ENCODE measurements around the gene SYCP3. TPM values are rescaled to one million over a fixed set of nuclear protein-coding genes. Genes with fewer than 3 reads are reported as not detected.

The SYCP3 gene
- polyA plus RNA-seq, 1 experiment: 0.06 TPM

DNA sequence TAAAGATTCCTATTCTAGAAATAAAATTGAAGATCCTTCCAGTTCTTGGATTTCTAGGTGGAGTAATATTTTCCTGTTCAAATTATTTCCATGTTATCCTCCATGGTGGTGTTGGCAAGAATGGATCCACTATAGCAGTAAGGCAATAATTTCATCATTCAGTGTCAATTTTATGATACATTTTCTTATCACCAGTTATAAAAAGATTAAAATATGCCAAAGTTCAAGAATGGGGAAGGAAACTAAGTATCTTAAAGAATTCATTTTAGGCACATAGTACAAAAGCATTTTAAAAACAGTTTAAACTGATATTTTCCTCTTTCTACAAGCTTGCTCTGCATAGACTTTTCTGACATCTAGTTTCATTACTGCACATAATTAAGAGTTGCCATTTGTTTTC, 19.1 kb downstream of the SYCP3 start:
- no peak overlapping the region for H3K27ac ChIP-seq (ENCODE audit: low read depth, low read length)
- no peaks in the 10 kb centered on the region for H3K27me3 ChIP-seq (ENCODE audit: control insufficient read depth, insufficient read depth, low read length)
- no peak for DNase-seq (ENCODE audit: low read depth, low spot score)
- H3K4me3 ChIP-seq (ENCODE audit: low read depth, low read length): no peak overlapping the region
- TF ChIP-seq, protein P1, sequence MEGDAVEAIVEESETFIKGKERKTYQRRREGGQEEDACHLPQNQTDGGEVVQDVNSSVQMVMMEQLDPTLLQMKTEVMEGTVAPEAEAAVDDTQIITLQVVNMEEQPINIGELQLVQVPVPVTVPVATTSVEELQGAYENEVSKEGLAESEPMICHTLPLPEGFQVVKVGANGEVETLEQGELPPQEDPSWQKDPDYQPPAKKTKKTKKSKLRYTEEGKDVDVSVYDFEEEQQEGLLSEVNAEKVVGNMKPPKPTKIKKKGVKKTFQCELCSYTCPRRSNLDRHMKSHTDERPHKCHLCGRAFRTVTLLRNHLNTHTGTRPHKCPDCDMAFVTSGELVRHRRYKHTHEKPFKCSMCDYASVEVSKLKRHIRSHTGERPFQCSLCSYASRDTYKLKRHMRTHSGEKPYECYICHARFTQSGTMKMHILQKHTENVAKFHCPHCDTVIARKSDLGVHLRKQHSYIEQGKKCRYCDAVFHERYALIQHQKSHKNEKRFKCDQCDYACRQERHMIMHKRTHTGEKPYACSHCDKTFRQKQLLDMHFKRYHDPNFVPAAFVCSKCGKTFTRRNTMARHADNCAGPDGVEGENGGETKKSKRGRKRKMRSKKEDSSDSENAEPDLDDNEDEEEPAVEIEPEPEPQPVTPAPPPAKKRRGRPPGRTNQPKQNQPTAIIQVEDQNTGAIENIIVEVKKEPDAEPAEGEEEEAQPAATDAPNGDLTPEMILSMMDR (IDR thresholded peaks at IDR 0.05; ENCODE audit: low read depth, low read length): no peak
- CTCF ChIA-PET: no interaction called here
- H3K9me3 ChIP-seq (ENCODE audit: control insufficient read depth, insufficient read depth, low read length): no peaks in the 10 kb centered on the region
- POLR2A ChIA-PET: no interaction called here

DNA sequence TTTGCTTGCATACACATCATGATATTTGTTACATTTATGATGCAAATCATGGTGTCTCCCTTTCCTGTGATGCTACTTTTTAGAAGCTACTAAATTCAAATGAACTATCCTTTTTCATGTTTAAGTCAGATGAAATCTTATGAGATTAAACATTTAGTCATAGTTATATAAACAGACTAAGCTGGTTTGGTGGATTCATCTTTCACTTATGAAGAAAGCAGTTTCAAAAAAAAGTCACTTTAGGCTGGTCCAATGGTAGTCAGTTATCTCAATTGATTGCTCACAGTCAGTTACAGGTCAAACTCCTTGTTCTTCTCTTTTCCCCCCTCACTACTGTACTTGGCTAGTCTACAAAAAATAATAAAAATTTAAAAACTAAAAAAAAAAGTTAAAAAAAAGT, 19.7 kb downstream of the SYCP3 start:
- Histone ChIP-seq H3K4me3 (ENCODE audit: low read depth, low read length) (no peak overlapping the region), H3K9me3 (ENCODE audit: control insufficient read depth, insufficient read depth, low read length) (no peaks in the 10 kb centered on the region), H3K27ac (ENCODE audit: low read depth, low read length) (no peak overlapping the region), H3K27me3 (ENCODE audit: control insufficient read depth, insufficient read depth, low read length) (no peaks in the 10 kb centered on the region)
- no peak for DNase-seq (ENCODE audit: low read depth, low spot score)
- TF ChIP-seq, protein P1 (IDR thresholded peaks at IDR 0.05; ENCODE audit: low read depth, low read length): no peak
- ChIA-PET CTCF (no interaction called here), POLR2A (no interaction called here)

DNA sequence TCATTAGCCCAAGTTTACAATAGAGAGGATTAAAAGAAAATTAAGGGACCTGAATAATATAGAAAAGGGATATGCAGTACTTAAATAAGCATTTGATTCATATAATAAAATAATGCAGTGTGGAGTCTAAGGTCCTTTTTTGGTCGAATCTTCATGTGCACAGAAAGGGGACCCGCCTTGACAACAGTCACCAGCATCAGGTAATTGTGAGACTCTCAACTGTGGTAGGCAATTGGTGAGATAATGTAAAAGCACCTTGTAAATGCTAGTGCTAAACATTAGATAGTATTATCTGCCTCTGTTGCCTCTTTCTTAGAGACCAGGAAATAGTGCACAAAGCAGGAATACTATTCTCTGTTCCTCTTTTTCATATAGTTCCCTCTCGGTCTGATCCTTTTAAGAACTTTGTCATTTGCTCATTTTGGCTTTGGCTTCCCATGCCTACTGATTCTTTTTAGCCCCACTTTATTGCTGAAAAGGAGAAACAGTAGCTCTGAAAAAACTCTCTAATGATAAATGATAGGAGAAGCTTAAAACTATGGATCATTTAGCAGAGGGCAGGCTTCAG, 24.3 kb downstream of the SYCP3 start:
- H3K27ac ChIP-seq (ENCODE audit: low read depth, low read length): no peak overlapping the region
- no peak for DNase-seq (ENCODE audit: low read depth, low spot score)
- no peak overlapping the region for H3K4me3 ChIP-seq (ENCODE audit: low read depth, low read length)
- TF ChIP-seq, protein P1 (IDR thresholded peaks at IDR 0.05; ENCODE audit: low read depth, low read length): no peak
- ChIA-PET POLR2A (no interaction called here), CTCF (interaction anchor here (1.0 to 1.2 kb wide), 3 partner anchors 16 to 300 kb away, joined by 3 to 6 read pairs (median 3); no protein-coding TSS in a partner anchor)
- no peaks in the 10 kb centered on the region for H3K27me3 ChIP-seq (ENCODE audit: control insufficient read depth, insufficient read depth, low read length)
- H3K9me3 ChIP-seq (ENCODE audit: control insufficient read depth, insufficient read depth, low read length): no peaks in the 10 kb centered on the region

DNA sequence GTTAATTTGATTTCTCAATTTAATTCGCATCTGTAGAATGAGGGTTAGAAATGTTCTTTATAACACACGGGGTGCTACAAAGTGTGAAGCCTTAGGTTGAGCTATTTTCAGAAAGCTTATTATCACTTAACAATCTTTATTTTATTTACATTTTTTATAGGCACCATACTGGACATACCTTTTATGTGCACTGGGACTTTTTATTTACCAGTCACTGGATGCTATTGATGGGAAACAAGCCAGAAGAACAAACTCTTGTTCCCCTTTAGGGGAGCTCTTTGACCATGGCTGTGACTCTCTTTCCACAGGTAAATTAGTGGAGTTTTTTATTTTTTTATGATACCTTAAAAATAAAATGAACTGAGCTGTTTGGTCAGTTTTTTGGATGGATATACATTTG, 25.3 kb downstream of the SYCP3 start:
- no peak for DNase-seq (ENCODE audit: low read depth, low spot score)
- POLR2A ChIA-PET: no interaction called here
- Histone ChIP-seq H3K4me3 (ENCODE audit: low read depth, low read length) (no peak overlapping the region), H3K9me3 (ENCODE audit: control insufficient read depth, insufficient read depth, low read length) (no peaks in the 10 kb centered on the region), H3K27me3 (ENCODE audit: control insufficient read depth, insufficient read depth, low read length) (no peaks in the 10 kb centered on the region), H3K27ac (ENCODE audit: low read depth, low read length) (no peak overlapping the region)
- TF ChIP-seq, protein P1 (IDR thresholded peaks at IDR 0.05; ENCODE audit: low read depth, low read length): no peak
- CTCF ChIA-PET: interaction anchor here (0.6 to 1.3 kb wide), 3 partner anchors 10 to 116 kb away, joined by 4 to 6 read pairs (median 4); no protein-coding TSS in a partner anchor

DNA sequence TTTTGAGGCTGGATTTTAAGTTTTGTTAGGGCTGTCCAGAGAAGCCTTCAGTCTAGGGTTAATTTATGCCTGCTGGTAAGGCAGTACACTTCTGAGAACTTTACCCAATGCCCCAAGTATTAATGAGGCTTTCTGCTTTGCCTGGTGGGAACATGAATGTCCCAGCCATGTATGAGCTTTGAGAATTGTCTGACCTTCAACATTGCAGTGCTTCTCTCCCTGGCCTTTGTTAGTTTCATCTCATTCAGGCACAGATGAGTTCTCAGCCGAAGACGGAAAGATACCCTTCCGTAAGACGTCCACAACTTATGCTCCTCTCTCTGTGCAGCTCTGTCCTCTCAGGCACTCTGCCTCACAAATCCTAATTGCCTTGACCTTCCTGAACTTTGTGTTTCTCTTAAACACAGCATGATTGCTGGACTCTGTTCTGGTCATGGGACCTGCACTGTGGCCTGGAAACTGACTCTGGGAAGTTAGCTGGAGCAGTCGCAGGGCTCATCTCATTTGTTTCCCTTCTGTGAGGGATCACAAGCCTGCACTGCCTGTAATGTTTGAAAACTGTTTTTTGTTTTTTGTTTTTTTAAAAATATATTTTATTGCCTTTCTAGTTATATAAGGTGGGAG, 26.1 kb downstream of the SYCP3 start:
- CTCF ChIA-PET: interaction anchor here (1.3 kb wide), 1 partner anchor 10 kb away, joined by 4 read pairs; no protein-coding TSS in a partner anchor
- POLR2A ChIA-PET: no interaction called here
- H3K27ac ChIP-seq (ENCODE audit: low read depth, low read length): no peak overlapping the region
- H3K4me3 ChIP-seq (ENCODE audit: low read depth, low read length): no peak overlapping the region
- TF ChIP-seq, protein P1 (IDR thresholded peaks at IDR 0.05; ENCODE audit: low read depth, low read length): no peak
- H3K9me3 ChIP-seq (ENCODE audit: control insufficient read depth, insufficient read depth, low read length): no peaks in the 10 kb centered on the region
- DNase-seq (ENCODE audit: low read depth, low spot score): no peak
- no peaks in the 10 kb centered on the region for H3K27me3 ChIP-seq (ENCODE audit: control insufficient read depth, insufficient read depth, low read length)

All from AG04450 (cell line).